AG04449 (cell line): ENCODE measurements around the gene A2ML1.
"Not testable (repeated sequence)": the region's sequence is repeated elsewhere in the genome, so short reads cannot be mapped to it uniquely, and the experiment has no call there.

ENCODE experiments used
- CTCF ChIA-PET: fragments of 350-600 bp; formaldehyde crosslinking; extraction: SDS; loops from one replicate; lab custom pipeline; 2021; ENCODE audit warnings: antibody characterized with exemption; lab: Yijun Ruan, JAX
- POLR2A ChIA-PET: fragments of 400-600, 350-600 bp; formaldehyde crosslinking; extraction: SDS; loops from one replicate; lab custom pipeline; 2020; ENCODE audit warnings: antibody characterized with exemption, inconsistent platforms; lab: Yijun Ruan, JAX
- DNase-seq: peaks from one replicate; pipeline ENCODE4 v3.0.0-alpha.2; 2010; ENCODE audit warnings: low read depth, low spot score
- H3K4me3 ChIP-seq: 2 replicates; pipeline ENCODE4 v1.5.1; 2011; ENCODE audit warnings: low read depth, mild to moderate bottlenecking, control low read depth, low read length
- TF ChIP-seq, protein P1 (sequence below): IDR thresholded peaks from one replicate; pipeline ENCODE4 v1.5.1; 2011; ENCODE audit warnings: mild to moderate bottlenecking, moderate library complexity, low read length, control low read depth, inconsistent platforms; ENCODE audit not compliant: insufficient read depth; ENCODE audit errors: missing control alignments

The A2ML1 gene

GRCh38 chr12:8912914-8913313 is 90.5 kb downstream of the A2ML1 start:
- TF ChIP-seq, protein P1, sequence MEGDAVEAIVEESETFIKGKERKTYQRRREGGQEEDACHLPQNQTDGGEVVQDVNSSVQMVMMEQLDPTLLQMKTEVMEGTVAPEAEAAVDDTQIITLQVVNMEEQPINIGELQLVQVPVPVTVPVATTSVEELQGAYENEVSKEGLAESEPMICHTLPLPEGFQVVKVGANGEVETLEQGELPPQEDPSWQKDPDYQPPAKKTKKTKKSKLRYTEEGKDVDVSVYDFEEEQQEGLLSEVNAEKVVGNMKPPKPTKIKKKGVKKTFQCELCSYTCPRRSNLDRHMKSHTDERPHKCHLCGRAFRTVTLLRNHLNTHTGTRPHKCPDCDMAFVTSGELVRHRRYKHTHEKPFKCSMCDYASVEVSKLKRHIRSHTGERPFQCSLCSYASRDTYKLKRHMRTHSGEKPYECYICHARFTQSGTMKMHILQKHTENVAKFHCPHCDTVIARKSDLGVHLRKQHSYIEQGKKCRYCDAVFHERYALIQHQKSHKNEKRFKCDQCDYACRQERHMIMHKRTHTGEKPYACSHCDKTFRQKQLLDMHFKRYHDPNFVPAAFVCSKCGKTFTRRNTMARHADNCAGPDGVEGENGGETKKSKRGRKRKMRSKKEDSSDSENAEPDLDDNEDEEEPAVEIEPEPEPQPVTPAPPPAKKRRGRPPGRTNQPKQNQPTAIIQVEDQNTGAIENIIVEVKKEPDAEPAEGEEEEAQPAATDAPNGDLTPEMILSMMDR: no peak
- DNase-seq: no peak
- ChIA-PET POLR2A (interaction anchor here (0.6 kb wide), 1 partner anchor 304 kb away, joined by 3 read pairs; no protein-coding TSS in a partner anchor), CTCF (interaction anchor here (0.6 to 5.2 kb wide), 6 partner anchors 11 to 255 kb away, joined by 3 to 43 read pairs (median 6); partner anchors contain the start of gene M6PR)
- H3K4me3 ChIP-seq: no peak overlapping the region

DNA sequence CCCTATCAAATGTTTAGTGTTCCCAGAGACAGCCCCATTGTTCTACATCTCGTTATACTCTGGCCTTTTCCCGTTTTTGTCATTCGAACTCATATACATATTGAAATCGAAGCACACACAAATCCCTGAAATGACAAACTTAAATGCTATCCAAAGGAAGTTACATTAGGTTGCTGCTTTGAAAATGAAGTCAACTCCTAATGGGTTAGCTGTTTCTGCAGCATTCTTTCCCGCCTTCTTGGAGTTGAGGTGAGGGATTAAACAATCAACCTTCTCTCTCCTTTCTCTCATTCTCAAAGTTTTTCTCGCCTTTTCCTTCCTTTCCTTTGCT is 91.2 kb downstream of the A2ML1 start:
- DNase-seq: no peak
- TF ChIP-seq, protein P1: no peak
- ChIA-PET CTCF (interaction anchor here (0.7 to 5.2 kb wide), 10 partner anchors 9 to 370 kb away, joined by 3 to 43 read pairs (median 4); no protein-coding TSS in a partner anchor), POLR2A (interaction anchor here (1.0 kb wide), 1 partner anchor 35 kb away, joined by 5 read pairs; the partner anchor contains the start of gene M6PR)
- peak overlapping the region; percentile 70 for H3K4me3 ChIP-seq

- TF ChIP-seq, protein P1: peak; percentile 55
- peak within 1 kb of the TSS; percentile 83 for H3K4me3 ChIP-seq
- ChIA-PET POLR2A (interaction anchor here (1.0 kb wide), 1 partner anchor 35 kb away, joined by 5 read pairs; the partner anchor contains the start of gene M6PR), CTCF (interaction anchor here (0.7 to 5.2 kb wide), 12 partner anchors 10 to 370 kb away, joined by 3 to 43 read pairs (median 4); no protein-coding TSS in a partner anchor)
- not testable (repeated sequence) for DNase-seq
Measured at GRCh38 chr12:8914033-8914715, 91.8 kb downstream of the A2ML1 start, which contains the start of gene PHC1. Gene PHC1 (plus strand): TSS chr12:8914509. CDS start chr12:8917678, 3,169 bp downstream.

DNA sequence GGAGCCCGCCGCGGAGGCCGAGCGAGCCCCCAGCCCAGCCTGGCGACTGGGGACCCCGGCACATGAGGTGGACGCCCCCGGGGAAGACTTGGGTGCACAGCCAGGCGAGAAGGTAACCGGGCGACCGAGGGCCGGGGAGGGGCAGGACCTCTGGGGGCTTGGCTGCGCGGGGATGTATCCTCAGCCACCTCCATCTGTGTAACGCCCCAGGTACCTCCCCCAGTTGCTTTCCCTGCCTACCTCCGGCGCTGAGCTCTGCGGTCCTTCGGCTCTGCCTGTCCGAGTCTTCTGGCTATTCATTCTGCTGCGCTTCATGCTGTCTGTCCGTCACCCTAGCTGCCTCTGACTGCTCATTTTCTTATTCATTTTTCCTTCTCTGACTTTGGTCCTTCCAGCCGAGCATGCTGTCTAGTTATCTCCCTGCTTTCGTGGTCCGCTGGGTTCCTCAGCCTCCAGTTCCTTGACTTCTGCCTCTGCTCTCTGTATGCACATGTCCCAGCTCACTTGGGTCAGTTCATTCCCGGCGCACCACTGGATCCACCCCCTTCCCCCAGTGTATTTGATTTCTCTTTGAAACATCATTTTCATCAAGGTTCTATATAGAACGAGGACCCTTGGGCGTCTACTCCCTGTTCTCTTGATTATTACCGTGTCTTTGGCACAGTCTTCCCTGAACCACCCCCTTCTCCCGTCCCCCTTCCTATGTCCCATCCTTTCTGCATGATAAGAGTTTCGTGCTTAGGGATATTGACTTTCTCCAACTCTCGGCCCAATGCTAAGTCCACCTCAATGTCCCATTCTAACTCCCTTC is 92.5 kb downstream of the A2ML1 start:
- TF ChIP-seq, protein P1: no peak
- peak overlapping the region; percentile 83 for H3K4me3 ChIP-seq
- CTCF ChIA-PET: interaction anchor here (0.7 to 5.2 kb wide), 7 partner anchors 11 to 371 kb away, joined by 3 to 43 read pairs (median 4); no protein-coding TSS in a partner anchor
- POLR2A ChIA-PET: interaction anchor here (0.6 kb wide), 1 partner anchor 393 kb away, joined by 3 read pairs; no protein-coding TSS in a partner anchor
- no peak for DNase-seq

- CTCF ChIA-PET: interaction anchor here (1.5 to 5.2 kb wide), 2 partner anchors 26 to 234 kb away, joined by 5 to 43 read pairs; no protein-coding TSS in a partner anchor
- DNase-seq: no peak
- TF ChIP-seq, protein P1: no peak
- no peak overlapping the region for H3K4me3 ChIP-seq
- POLR2A ChIA-PET: no interaction called here
Measured at GRCh38 chr12:8916154-8916553, 93.7 kb downstream of the A2ML1 start.
